Epithelial cell of proximal tubule (primary cell): ENCODE results near the gene C1QL4. TPM values are rescaled to one million over a fixed set of nuclear protein-coding genes. Genes with fewer than 3 reads are reported as not detected.
A peak's percentile ranks its signal among the peaks of the same experiment; 100 is the strongest.
"Not testable (repeated sequence)": the region's sequence is repeated elsewhere in the genome, so short reads cannot be mapped to it uniquely, and the experiment has no call there.

Experiments
- DNase-seq: peaks from one replicate; pipeline ENCODE4 v3.0.0-alpha.2; 2011; ENCODE audit warnings: low read depth
- H3K4me3 ChIP-seq: 2 replicates; pipeline ENCODE4 v1.5.1; 2011; ENCODE audit warnings: low read depth, mild to moderate bottlenecking, low read length
- CTCF ChIP-seq: conservative IDR thresholded peaks from 2 replicates; pipeline ENCODE4 v1.5.1; 2012; ENCODE audit warnings: low read depth, mild to moderate bottlenecking, low read length
- total RNA-seq: library from RNA; depleted of rRNA; stranded (reverse); fragments of >200 nt; gene quantifications from 2 replicates; pipeline ENCODE4 v1.2.3, GENCODE V29; 2015

Gene C1QL4
- total RNA-seq, 1 donor from 2014 or later: not detected

DNA sequence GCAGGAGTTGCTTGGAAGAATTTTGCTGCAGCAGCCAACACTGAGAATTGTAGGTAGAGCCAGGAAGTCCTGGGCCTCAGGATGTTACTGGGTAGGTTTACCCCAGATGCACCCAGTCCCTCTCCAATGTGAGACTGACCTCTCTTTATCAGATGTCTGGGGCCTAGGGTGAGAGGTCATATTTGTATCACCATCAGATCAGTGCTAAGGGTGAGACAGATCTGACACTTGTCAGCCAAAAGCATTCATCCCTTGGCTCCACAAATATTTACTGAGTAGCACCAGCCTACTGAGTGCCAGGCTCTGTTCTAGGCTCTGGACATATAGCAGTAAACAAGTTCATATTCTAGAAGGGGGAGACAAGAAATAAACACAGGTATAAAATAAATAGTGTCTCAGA lies 9.6 kb downstream of the C1QL4 start:
- no peak for TF ChIP-seq CTCF
- H3K4me3 ChIP-seq: no peak overlapping the region
- no peak for DNase-seq

- TF ChIP-seq CTCF: no peak
- no peak for DNase-seq
- H3K4me3 ChIP-seq: no peak overlapping the region
Observed at GRCh38 chr12:49325606-49326005, 11.4 kb downstream of the C1QL4 start.

- no peak for DNase-seq
- peak overlapping the region; percentile 87 for H3K4me3 ChIP-seq
- TF ChIP-seq CTCF: no peak
Observed at GRCh38 chr12:49323524-49324097, 13.4 kb downstream of the C1QL4 start.

- peak; percentile 86 for DNase-seq
- peak within 1 kb of the TSS; percentile 87 for H3K4me3 ChIP-seq
- TF ChIP-seq CTCF: no peak
Observed at GRCh38 chr12:49322708-49323523, 14.1 kb downstream of the C1QL4 start, which contains the start of gene TROAP. TROAP (plus strand) TSS chr12:49323255; CDS start chr12:49323609, 354 bp downstream.

- peak overlapping the region; percentile 87 for H3K4me3 ChIP-seq
- DNase-seq: no peak
- TF ChIP-seq CTCF: no peak
Observed at GRCh38 chr12:49322367-49322707, 14.7 kb downstream of the C1QL4 start.

GRCh38 chr12:49320411-49321103 lies 16.4 kb downstream of the C1QL4 start:
- DNase-seq, H3K4me3 ChIP-seq: not testable (repeated sequence)

DNA sequence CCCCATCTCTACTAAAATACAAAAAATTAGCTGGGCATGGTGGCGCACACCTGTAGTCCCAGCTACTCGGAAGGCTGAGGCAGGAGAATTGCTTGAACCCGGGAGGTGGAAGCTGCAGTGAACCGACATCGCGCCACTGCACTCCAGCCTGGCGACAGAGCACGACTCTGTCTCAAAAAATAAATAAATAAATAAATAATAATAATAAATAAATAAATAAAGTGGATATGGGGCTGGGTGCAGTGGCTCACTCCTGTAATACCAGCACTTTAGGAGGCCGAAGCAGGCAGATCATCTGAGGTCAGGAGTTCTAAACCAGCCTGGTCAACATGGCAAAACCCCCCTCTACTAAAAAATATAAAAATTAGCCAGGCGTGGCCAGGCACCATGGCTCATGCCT lies 19.9 kb downstream of the C1QL4 start:
- not testable (repeated sequence) for H3K4me3 ChIP-seq, DNase-seq

DNA sequence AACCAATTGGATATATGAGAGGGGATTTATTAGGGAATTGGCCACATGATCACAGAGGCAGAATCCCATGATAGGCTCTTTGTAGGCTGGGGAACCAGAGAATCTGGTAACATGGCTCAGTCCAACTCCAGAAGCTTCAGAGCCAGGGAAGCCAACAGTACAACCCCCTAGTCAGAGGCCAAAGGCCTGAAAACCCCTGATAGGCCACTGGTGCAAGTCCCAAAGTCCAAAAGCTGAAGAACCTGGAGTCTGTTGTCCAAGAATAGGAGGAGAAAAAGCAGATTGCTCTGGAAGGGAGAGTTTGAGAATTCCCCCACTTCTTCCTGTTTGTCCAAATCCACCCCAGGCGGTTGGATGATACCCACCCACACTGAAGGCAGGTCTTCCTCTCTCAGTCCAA lies 22.2 kb downstream of the C1QL4 start:
- no peak for TF ChIP-seq CTCF
- H3K4me3 ChIP-seq: no peak overlapping the region
- DNase-seq: no peak

- not testable (repeated sequence) for DNase-seq, H3K4me3 ChIP-seq
Observed at GRCh38 chr12:49310451-49311000, 26.5 kb downstream of the C1QL4 start.
